Activated CD4-positive, alpha-beta T cell treated with anti-CD3 and anti-CD28 coated beads, Interleukin-2, amount 50 U/mL, for 1 hour (primary cell): ENCODE data around the gene SPATA4.
A peak's percentile ranks its signal among the peaks of the same experiment; 100 is the strongest.
"Not testable (repeated sequence)": the region's sequence is repeated elsewhere in the genome, so short reads cannot be mapped to it uniquely, and the experiment has no call there.

Source experiments
- DNase-seq: peaks from one replicate; pipeline ENCODE4 v3.0.0-alpha.2; 2020

Gene SPATA4

GRCh38 chr4:176195184-176195978, at the start of gene SPATA4:
Gene SPATA4 (minus strand): TSS chr4:176195585. CDS start chr4:176195562, 23 bp downstream.
- DNase-seq: peak; percentile 93

GRCh38 chr4:176242764-176243347, 47.5 kb upstream of the SPATA4 start:
- no peak for DNase-seq

- no peak for DNase-seq
Measured at GRCh38 chr4:176241703-176242102, 46.3 kb upstream of the SPATA4 start.

GRCh38 chr4:176238826-176239225, 43.4 kb upstream of the SPATA4 start:
- DNase-seq: no peak

- no peak for DNase-seq
Measured at GRCh38 chr4:176238157-176238610, 42.8 kb upstream of the SPATA4 start.

- no peak for DNase-seq
Measured at GRCh38 chr4:176236946-176237345, 41.6 kb upstream of the SPATA4 start.

GRCh38 chr4:176230836-176231235, 35.5 kb upstream of the SPATA4 start:
- no peak for DNase-seq

GRCh38 chr4:176229645-176230044, 34.3 kb upstream of the SPATA4 start:
- DNase-seq: no peak

GRCh38 chr4:176226736-176227135, 31.4 kb upstream of the SPATA4 start:
- no peak for DNase-seq

GRCh38 chr4:176223561-176223960, 28.2 kb upstream of the SPATA4 start:
- DNase-seq: no peak

GRCh38 chr4:176222149-176222548, 26.8 kb upstream of the SPATA4 start:
- DNase-seq: no peak

GRCh38 chr4:176217510-176217909, 22.1 kb upstream of the SPATA4 start:
- no peak for DNase-seq

- DNase-seq: not testable (repeated sequence)
Measured at GRCh38 chr4:176212351-176212750, 17.0 kb upstream of the SPATA4 start.

GRCh38 chr4:176210579-176211296, 15.4 kb upstream of the SPATA4 start:
- DNase-seq: no peak

- no peak for DNase-seq
Measured at GRCh38 chr4:176210101-176210500, 14.7 kb upstream of the SPATA4 start.

- DNase-seq: no peak
Measured at GRCh38 chr4:176209535-176209934, 14.2 kb upstream of the SPATA4 start.

GRCh38 chr4:176207839-176208238, 12.5 kb upstream of the SPATA4 start:
- no peak for DNase-seq

- no peak for DNase-seq
Measured at GRCh38 chr4:176205299-176205698, 9.9 kb upstream of the SPATA4 start.

GRCh38 chr4:176198316-176198903, 3.0 kb upstream of the SPATA4 start:
- no peak for DNase-seq

- no peak for DNase-seq
Measured at GRCh38 chr4:176193938-176194337, 1.4 kb downstream of the SPATA4 start.

- no peak for DNase-seq
Measured at GRCh38 chr4:176193126-176193525, 2.3 kb downstream of the SPATA4 start.

GRCh38 chr4:176191974-176192373, 3.4 kb downstream of the SPATA4 start:
- no peak for DNase-seq
